OCI-LY7 (cell line): ENCODE results near the gene LDAF1. TPM values are rescaled to one million over a fixed set of nuclear protein-coding genes. Genes with fewer than 3 reads are reported as not detected.

Experiments
- BruUV-seq: library from RNA; stranded (reverse); fragments of 400-500 nt; replicated peaks from 2 replicates; lab custom pipeline; 2021; lab: Mats Ljungman, UMichigan
- CTCF ChIA-PET: fragments of 300-600 bp; sonication (Branson Sonifier 250); formaldehyde crosslinking; loops from one replicate; lab custom pipeline; 2022; ENCODE audit warnings: antibody characterized with exemption; ENCODE audit not compliant: unreplicated experiment; lab: Charles Lee
- POLR2A ChIA-PET: fragments of 300-600 bp; sonication (Branson Sonifier 250); formaldehyde crosslinking; loops from one replicate; lab custom pipeline; 2022; ENCODE audit warnings: antibody characterized with exemption; lab: Charles Lee
- DNase-seq: peaks from one replicate; pipeline ENCODE4 v3.0.0-alpha.2; 2015; ENCODE audit warnings: low spot score
- H2AFZ ChIP-seq: fragments of 200-600 bp; sonication (generic), shearing (Covaris generic); 2 replicates; pipeline ENCODE4 v1.6.1; 2014; ENCODE audit warnings: mild to moderate bottlenecking, antibody characterized with exemption, low read length, moderate library complexity
- H3K27ac ChIP-seq: fragments of 200-600 bp; sonication (generic); 2 replicates; pipeline ENCODE4 v1.5.1; 2014; ENCODE audit warnings: mixed run types, low read depth, mild to moderate bottlenecking, moderate library complexity, low read length, inconsistent platforms; ENCODE audit not compliant: poor library complexity, severe bottlenecking
- H3K36me3 ChIP-seq: fragments of 200-600 bp; sonication (generic); 2 replicates; pipeline ENCODE4 v1.6.1; 2014; ENCODE audit warnings: mild to moderate bottlenecking, antibody characterized with exemption, low read length, moderate library complexity, mixed read lengths; ENCODE audit not compliant: insufficient read depth
- H3K4me1 ChIP-seq: fragments of 200-600 bp; sonication (generic); 2 replicates; pipeline ENCODE4 v1.5.1; 2014; ENCODE audit warnings: mild to moderate bottlenecking, low read length; ENCODE audit not compliant: insufficient read depth, poor library complexity, severe bottlenecking
- H3K4me2 ChIP-seq: fragments of 200-600 bp; sonication (generic); 2 replicates; pipeline ENCODE4 v1.6.1; 2014; ENCODE audit warnings: mild to moderate bottlenecking, low read length
- H3K4me3 ChIP-seq: fragments of 200-600 bp; sonication (generic); 2 replicates; pipeline ENCODE4 v1.5.1; 2014; ENCODE audit warnings: mild to moderate bottlenecking, low read depth, low read length; ENCODE audit not compliant: poor library complexity, severe bottlenecking
- H3K79me2 ChIP-seq: fragments of 200-600 bp; sonication (generic); 2 replicates; pipeline ENCODE4 v1.6.1; 2016; ENCODE audit warnings: low read depth, mild to moderate bottlenecking, low read length, moderate library complexity, mixed read lengths; ENCODE audit not compliant: insufficient read depth
- H3K9me2 ChIP-seq: fragments of 200-600 bp; sonication (generic); 2 replicates; pipeline ENCODE4 v1.6.1; 2016; ENCODE audit warnings: mild to moderate bottlenecking, low read length, mixed read lengths; ENCODE audit not compliant: insufficient read depth
- H3K9me3 ChIP-seq: fragments of 200-600 bp; sonication (generic); 2 replicates; pipeline ENCODE4 v1.6.1; 2014; ENCODE audit warnings: mild to moderate bottlenecking, mixed run types, low read length, mixed read lengths
- H4K20me1 ChIP-seq: fragments of 200-600 bp; sonication (generic); 2 replicates; pipeline ENCODE4 v1.6.1; 2014; ENCODE audit warnings: mild to moderate bottlenecking, antibody characterized with exemption, low read length, moderate library complexity, mixed read lengths; ENCODE audit not compliant: insufficient read depth
- CTCF ChIP-seq: fragments of 200-600 bp; sonication (generic); conservative IDR thresholded peaks from 2 replicates; pipeline ENCODE4 v1.5.1; 2014; ENCODE audit warnings: mild to moderate bottlenecking, antibody characterized with exemption, low read length, moderate library complexity, mixed read lengths
- EZH2phosphoT487 ChIP-seq: fragments of 200-600 bp; sonication (generic); IDR thresholded peaks from 2 replicates; pipeline ENCODE4 v1.6.1; 2018; ENCODE audit warnings: low read depth, borderline replicate concordance, mild to moderate bottlenecking, mixed run types, antibody characterized with exemption, low read length, moderate library complexity, mixed read lengths
- intact Hi-C: fragments of 100-400 bp; cut with micrococcal nuclease; formaldehyde crosslinking; loops from one replicate; pipeline ENCODE4 v1.10.0; 2022; ENCODE audit not compliant: unreplicated experiment
- total RNA-seq, 2 experiments: library from RNA; depleted of rRNA in 1 of 2; stranded (reverse); fragments of >200 nt in 1 of 2; shearing (Covaris generic) in 1 of 2; gene quantifications; 2 replicates each; pipeline ENCODE4 v1.2.3, GENCODE V29; 2014 to 2022

Gene LDAF1
- total RNA-seq, 2 experiments from 2014 or later, result 5.4 to 6.7 TPM

DNA sequence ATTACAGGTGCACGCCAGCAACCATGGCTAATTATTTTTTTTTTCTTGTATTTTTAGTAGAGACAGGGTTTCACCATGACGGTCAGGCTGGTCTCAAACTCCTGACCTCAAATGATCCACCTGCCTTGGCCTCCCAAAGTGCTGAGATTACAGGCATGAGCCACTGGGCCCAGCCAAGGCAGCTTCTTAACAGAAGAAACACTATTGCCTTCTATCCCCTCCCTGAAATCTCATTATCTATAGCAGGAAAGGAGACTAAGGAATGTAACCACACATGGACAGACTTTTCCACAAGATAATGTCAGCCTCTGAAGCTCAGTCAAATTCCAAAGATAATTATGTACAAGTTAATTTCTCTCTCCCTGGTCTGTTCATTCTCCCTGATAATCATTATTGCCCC, 58.6 kb downstream of the LDAF1 start:
- BruUV-seq, result no TSS peak
- no peak overlapping the region for H3K4me3 ChIP-seq
- no peaks in the 10 kb centered on the region for H3K79me2 ChIP-seq
- TF ChIP-seq EZH2phosphoT487 (no peak), CTCF (no peak)
- no peak overlapping the region for H3K4me2 ChIP-seq
- DNase-seq, result no peak
- H3K27ac ChIP-seq, result no peak overlapping the region
- no peaks in the 10 kb centered on the region for H3K4me1 ChIP-seq
- H3K9me3 ChIP-seq, result no peaks in the 10 kb centered on the region
- ChIA-PET POLR2A (interaction anchor here (0.5 to 0.6 kb wide), 2 partner anchors 31 to 105 kb away, joined by 3 read pairs; no protein-coding TSS in a partner anchor), CTCF (no interaction called here)
- no peak overlapping the region for H2AFZ ChIP-seq
- H3K36me3 ChIP-seq, result no peaks in the 10 kb centered on the region
- H4K20me1 ChIP-seq, result no peaks in the 10 kb centered on the region
- no peaks in the 10 kb centered on the region for H3K9me2 ChIP-seq
- intact Hi-C loops, result no loop called here

- POLR2A ChIA-PET, result no interaction called here
- no peak for DNase-seq
- no peaks in the 10 kb centered on the region for H3K79me2 ChIP-seq
- BruUV-seq, result no TSS peak
- H3K9me3 ChIP-seq, result no peaks in the 10 kb centered on the region
- H3K4me2 ChIP-seq, result no peak overlapping the region
- no peak overlapping the region for H3K4me3 ChIP-seq
- intact Hi-C loops, result no loop called here
- no peaks in the 10 kb centered on the region for H4K20me1 ChIP-seq
- no peaks in the 10 kb centered on the region for H3K9me2 ChIP-seq
- CTCF ChIA-PET, result no interaction called here
- TF ChIP-seq EZH2phosphoT487, result no peak
- TF ChIP-seq CTCF, result no peak
- no peaks in the 10 kb centered on the region for H3K36me3 ChIP-seq
- no peak overlapping the region for H3K27ac ChIP-seq
- no peaks in the 10 kb centered on the region for H3K4me1 ChIP-seq
- H2AFZ ChIP-seq, result no peak overlapping the region
Measured at GRCh38 chr16:21218153-21218552, 59.7 kb downstream of the LDAF1 start.

- TF ChIP-seq CTCF (no peak), EZH2phosphoT487 (no peak)
- no TSS peak for BruUV-seq
- no peak overlapping the region for H3K27ac ChIP-seq
- intact Hi-C loops, result no loop called here
- ChIA-PET POLR2A (interaction anchor here (0.6 kb wide), 1 partner anchor 57 kb away, joined by 3 read pairs; no protein-coding TSS in a partner anchor), CTCF (no interaction called here)
- H3K4me3 ChIP-seq, result no peak overlapping the region
- no peaks in the 10 kb centered on the region for H3K9me2 ChIP-seq
- H3K36me3 ChIP-seq, result no peaks in the 10 kb centered on the region
- H3K4me2 ChIP-seq, result no peak overlapping the region
- DNase-seq, result no peak
- H4K20me1 ChIP-seq, result no peaks in the 10 kb centered on the region
- no peaks in the 10 kb centered on the region for H3K79me2 ChIP-seq
- no peaks in the 10 kb centered on the region for H3K9me3 ChIP-seq
- no peak overlapping the region for H2AFZ ChIP-seq
- no peaks in the 10 kb centered on the region for H3K4me1 ChIP-seq
Measured at GRCh38 chr16:21219551-21219950, 61.1 kb downstream of the LDAF1 start.
